ENCODE measurements around the gene RAB11FIP4. TPM values are rescaled to one million over a fixed set of nuclear protein-coding genes. Genes with fewer than 3 reads are reported as not detected.

RAB11FIP4 gene
- total RNA-seq, 3 donors from 2014 or later: 1.9 to 18.7 (median 11.8) TPM

- Histone ChIP-seq H3K36me3 (no peaks in the 10 kb centered on the region), H3K27me3 (no peaks in the 10 kb centered on the region), H3K4me1 (peaks cover 17 to 34% of the 10 kb centered on the region in 2 donors), H3K27ac (peak overlapping the region; percentile 90 to 91), H3K4me3 (no peak overlapping the region), H3K9me3 (no peaks in the 10 kb centered on the region)
- no peak for TF ChIP-seq CTCF (IDR thresholded peaks at IDR 0.05)
- no peak for TF ChIP-seq POLR2A (IDR thresholded peaks at IDR 0.05)
- TF ChIP-seq POLR2AphosphoS5 (IDR thresholded peaks at IDR 0.05): no peak
- intact Hi-C loops (cut with DNase I; ENCODE audit: low total_unique reads): loop anchor here (5.0 kb wide), 1 partner anchor 293 kb away; the partner anchor contains the start of gene COPRS
- no peak for DNase-seq (ENCODE audit: low spot score in 2 of 2)
Observed at GRCh38 chr17:31564291-31564690, 172.8 kb downstream of the RAB11FIP4 start.

GRCh38 chr17:31564883-31565301, 173.4 kb downstream of the RAB11FIP4 start:
- intact Hi-C loops (cut with DNase I; ENCODE audit: low total_unique reads): loop anchor here (5.0 kb wide), 1 partner anchor 292 kb away; the partner anchor contains the start of gene COPRS
- Histone ChIP-seq H3K4me1 (peaks cover 17 to 34% of the 10 kb centered on the region in 2 donors), H3K27ac (peak overlapping the region; percentile 90 to 91)

GRCh38 chr17:31565652-31566051, 174.2 kb downstream of the RAB11FIP4 start:
- no peak for TF ChIP-seq POLR2A (IDR thresholded peaks at IDR 0.05)
- TF ChIP-seq POLR2AphosphoS5 (IDR thresholded peaks at IDR 0.05): no peak
- no peak for TF ChIP-seq CTCF (IDR thresholded peaks at IDR 0.05)
- intact Hi-C loops (cut with DNase I; ENCODE audit: low total_unique reads): no loop called here
- H3K4me3 ChIP-seq: peak overlapping the region in 1 of 3 donors; percentile 37
- no peaks in the 10 kb centered on the region for H3K36me3 ChIP-seq
- H3K27me3 ChIP-seq: no peaks in the 10 kb centered on the region
- DNase-seq (ENCODE audit: low spot score in 2 of 2): no peak
- no peaks in the 10 kb centered on the region for H3K9me3 ChIP-seq
- peak overlapping the region; percentile 90 to 91 for H3K27ac ChIP-seq
- H3K4me1 ChIP-seq: peaks cover 17 to 34% of the 10 kb centered on the region in 2 donors

More at GRCh38 chr17:31564883-31565301, 173.4 kb downstream of the RAB11FIP4 start:
- H3K4me3 ChIP-seq: peak overlapping the region in 2 of 3 donors; percentile 7 to 37
- TF ChIP-seq CTCF (IDR thresholded peaks at IDR 0.05): no peak
- TF ChIP-seq POLR2AphosphoS5 (IDR thresholded peaks at IDR 0.05): no peak
- TF ChIP-seq POLR2A (IDR thresholded peaks at IDR 0.05): no peak
- no peaks in the 10 kb centered on the region for H3K27me3 ChIP-seq
- no peaks in the 10 kb centered on the region for H3K9me3 ChIP-seq
- no peaks in the 10 kb centered on the region for H3K36me3 ChIP-seq
- DNase-seq (ENCODE audit: low spot score in 2 of 2): peak in 1 of 2 donors; percentile 55

GRCh38 chr17:31566247-31566991, 174.9 kb downstream of the RAB11FIP4 start:
- no peaks in the 10 kb centered on the region for H3K36me3 ChIP-seq
- peaks cover 17 to 39% of the 10 kb centered on the region in 2 donors for H3K4me1 ChIP-seq
- intact Hi-C loops (cut with DNase I; ENCODE audit: low total_unique reads): no loop called here
- H3K27ac ChIP-seq: peak overlapping the region; percentile 90 to 91
- H3K9me3 ChIP-seq: no peaks in the 10 kb centered on the region
- H3K4me3 ChIP-seq: peak overlapping the region in 1 of 3 donors; percentile 35
- H3K27me3 ChIP-seq: no peaks in the 10 kb centered on the region
- TF ChIP-seq POLR2AphosphoS5 (IDR thresholded peaks at IDR 0.05): no peak
- no peak for TF ChIP-seq POLR2A (IDR thresholded peaks at IDR 0.05)
- no peak for TF ChIP-seq CTCF (IDR thresholded peaks at IDR 0.05)
- peak in 1 of 2 donors; percentile 62 for DNase-seq (ENCODE audit: low spot score in 2 of 2)

GRCh38 chr17:31566992-31567373, 175.5 kb downstream of the RAB11FIP4 start:
- intact Hi-C loops (cut with DNase I; ENCODE audit: low total_unique reads): no loop called here
- H3K27me3 ChIP-seq: no peaks in the 10 kb centered on the region
- peak overlapping the region in 1 of 3 donors; percentile 35 for H3K4me3 ChIP-seq
- TF ChIP-seq POLR2AphosphoS5 (IDR thresholded peaks at IDR 0.05) (no peak), CTCF (IDR thresholded peaks at IDR 0.05) (no peak)
- H3K27ac ChIP-seq: peak overlapping the region; percentile 90 to 91
- no peaks in the 10 kb centered on the region for H3K36me3 ChIP-seq
- H3K4me1 ChIP-seq: peaks cover 19 to 44% of the 10 kb centered on the region in 2 donors
- no peak for DNase-seq (ENCODE audit: low spot score in 2 of 2)
- H3K9me3 ChIP-seq: no peaks in the 10 kb centered on the region

Data from breast epithelium (tissue), 4 donors.